Mesenchymal stem cell (in vitro differentiated cells and primary cell): Measurements from ENCODE around the gene MAGT1.
"Not testable (repeated sequence)": the region's sequence is repeated elsewhere in the genome, so short reads cannot be mapped to it uniquely, and the experiment has no call there.

Experiments used
- DNase-seq: peaks from one replicate; pipeline ENCODE4 v3.0.0-alpha.2; 2013
- H2AFZ ChIP-seq: one replicate; pipeline ENCODE4 v1.6.1; 2013; ENCODE audit warnings: low read depth, mild to moderate bottlenecking, control low read depth, inconsistent platforms, low read length, moderate library complexity
- H2AK5ac ChIP-seq: 2 replicates; pipeline ENCODE4 v1.6.1; 2013; ENCODE audit warnings: low read length, moderate library complexity, mild to moderate bottlenecking, inconsistent platforms; ENCODE audit not compliant: severe bottlenecking
- H2BK120ac ChIP-seq: one replicate; pipeline ENCODE4 v1.6.1; 2013; ENCODE audit warnings: low read depth, mild to moderate bottlenecking, inconsistent platforms, low read length, moderate library complexity
- H2BK12ac ChIP-seq, 2 experiments: one replicate each; pipeline ENCODE4 v1.6.1; 2013; ENCODE audit warnings: inconsistent platforms in 2 of 2, low read length in 2 of 2, mild to moderate bottlenecking in 2 of 2, moderate library complexity in 2 of 2, control low read depth in 1 of 2
- H2BK15ac ChIP-seq: one replicate; pipeline ENCODE4 v1.6.1; 2013; ENCODE audit warnings: mild to moderate bottlenecking, low read depth, inconsistent platforms; ENCODE audit not compliant: poor library complexity, severe bottlenecking
- H2BK5ac ChIP-seq: 2 replicates; pipeline ENCODE4 v1.6.1; 2013; ENCODE audit warnings: low read depth, mild to moderate bottlenecking, low read length, control low read depth, inconsistent platforms; ENCODE audit not compliant: poor library complexity, severe bottlenecking
- H3K14ac ChIP-seq, 2 experiments: one replicate each; pipeline ENCODE4 v1.6.1; 2013; ENCODE audit warnings: inconsistent platforms in 2 of 2, low read length in 2 of 2, control low read depth in 1 of 2, mild to moderate bottlenecking in 1 of 2, moderate library complexity in 1 of 2
- H3K18ac ChIP-seq, 2 experiments: one replicate each; pipeline ENCODE4 v1.6.1; 2013; ENCODE audit warnings: inconsistent platforms in 2 of 2, low read length in 2 of 2, control low read depth in 1 of 2, low read depth in 1 of 2, mild to moderate bottlenecking in 1 of 2
- H3K23ac ChIP-seq, 2 experiments: one replicate each; pipeline ENCODE4 v1.6.1; 2013; ENCODE audit warnings: inconsistent platforms in 2 of 2, low read length in 2 of 2, mild to moderate bottlenecking in 2 of 2, moderate library complexity in 2 of 2, control low read depth in 1 of 2
- H3K27ac ChIP-seq: 2 replicates; pipeline ENCODE4 v1.5.1; 2013; ENCODE audit warnings: mild to moderate bottlenecking, moderate library complexity, low read length, control low read depth, inconsistent platforms; ENCODE audit not compliant: poor library complexity, severe bottlenecking
- H3K27me3 ChIP-seq, 2 experiments: 2 replicates each; pipeline versions ENCODE4 v1.6.1 to v1.7.0; 2013; ENCODE audit warnings: low read length in 2 of 2, mild to moderate bottlenecking in 2 of 2, moderate library complexity in 2 of 2, control low read depth in 1 of 2, inconsistent platforms in 1 of 2; ENCODE audit not compliant: control insufficient read depth in 1 of 2, insufficient read depth in 1 of 2
- H3K36me3 ChIP-seq, 2 experiments: 2 replicates each; pipeline versions ENCODE4 v1.6.1 to v1.7.0; 2013; ENCODE audit warnings: low read length in 2 of 2, control low read depth in 1 of 2, inconsistent platforms in 1 of 2, low read depth in 1 of 2, mild to moderate bottlenecking in 1 of 2; ENCODE audit not compliant: insufficient read depth in 2 of 2, control insufficient read depth in 1 of 2
- H3K4ac ChIP-seq, 2 experiments: one replicate each; pipeline ENCODE4 v1.6.1; 2013; ENCODE audit warnings: inconsistent platforms in 2 of 2, low read length in 2 of 2, mild to moderate bottlenecking in 2 of 2, moderate library complexity in 2 of 2, control low read depth in 1 of 2, low read depth in 1 of 2
- H3K4me1 ChIP-seq: 2 replicates; pipeline ENCODE4 v1.6.1; 2013; ENCODE audit warnings: low read depth, low read length, control low read depth; ENCODE audit not compliant: control insufficient read depth, insufficient read depth
- H3K4me2 ChIP-seq: 2 replicates; pipeline ENCODE4 v1.6.1; 2013; ENCODE audit warnings: low read length, mild to moderate bottlenecking, inconsistent platforms; ENCODE audit not compliant: poor library complexity, severe bottlenecking
- H3K4me3 ChIP-seq, 2 experiments: 2 replicates each; pipeline versions ENCODE4 v1.5.1 to v1.7.0; 2013; ENCODE audit warnings: low read length in 2 of 2, mild to moderate bottlenecking in 2 of 2, control low read depth in 1 of 2, low read depth in 1 of 2; ENCODE audit not compliant: insufficient read depth in 1 of 2
- H3K79me1 ChIP-seq: replicated peaks from 2 replicates; pipeline ENCODE4 v1.6.1; 2013; ENCODE audit warnings: mild to moderate bottlenecking, control low read depth, low read length, inconsistent platforms; ENCODE audit not compliant: poor library complexity, severe bottlenecking
- H3K9ac ChIP-seq: 2 replicates; pipeline ENCODE4 v1.7.0; 2013; ENCODE audit warnings: mild to moderate bottlenecking, low read length, moderate library complexity
- H3K9me3 ChIP-seq: 2 replicates; pipeline ENCODE4 v1.7.0; 2013; ENCODE audit warnings: mild to moderate bottlenecking, low read length; ENCODE audit not compliant: control insufficient read depth
- H4K8ac ChIP-seq: one replicate; pipeline ENCODE4 v1.6.1; 2013; ENCODE audit warnings: inconsistent platforms, mild to moderate bottlenecking, low read length, moderate library complexity
- H4K91ac ChIP-seq: one replicate; pipeline ENCODE4 v1.6.1; 2013; ENCODE audit warnings: mild to moderate bottlenecking, low read length, inconsistent platforms
- WGBS: methylation state at CpG from one replicate; pipeline ENCODE4 v1.1.7; 2013; ENCODE audit warnings: mixed read lengths; 5-methylcytosine and 5-hydroxymethylcytosine counted together

Gene MAGT1

DNA sequence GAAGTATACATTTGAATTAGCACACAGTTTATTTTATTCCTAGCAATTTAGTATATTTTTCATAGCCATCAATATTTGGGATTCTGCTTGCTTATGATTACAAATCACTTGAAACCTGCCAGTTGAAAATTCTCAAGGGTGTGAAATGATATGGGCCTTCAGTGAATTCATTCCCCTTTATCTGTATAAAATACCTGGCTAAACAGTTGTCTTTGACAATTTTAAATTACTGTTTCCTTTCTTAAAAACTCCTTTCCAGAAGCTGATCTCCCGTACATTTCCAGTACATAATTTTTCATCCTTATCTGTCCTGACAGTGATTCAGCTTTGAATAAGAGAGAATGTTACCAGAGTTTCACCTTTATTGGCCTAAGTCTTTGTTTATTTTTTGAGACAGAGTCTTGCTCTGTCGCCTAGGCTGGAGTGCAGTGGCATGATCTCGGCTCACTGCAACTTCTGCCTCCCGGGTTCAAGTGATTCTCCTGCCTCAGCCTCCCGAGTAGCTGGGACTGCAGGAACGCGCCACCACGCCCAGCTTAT, 29.2 kb upstream of the MAGT1 start:
- H3K79me1 ChIP-seq = no peaks in the 10 kb centered on the region
- H3K9ac ChIP-seq = no peak overlapping the region
- no peak overlapping the region for H4K91ac ChIP-seq
- H3K18ac ChIP-seq = no peak overlapping the region
- no peak overlapping the region for H2AFZ ChIP-seq
- no peak overlapping the region for H2BK120ac ChIP-seq
- DNase-seq = no peak
- no peaks in the 10 kb centered on the region for H3K27me3 ChIP-seq
- no peak overlapping the region for H2AK5ac ChIP-seq
- no peak overlapping the region for H2BK12ac ChIP-seq
- 94% methylated on average over 6 of the region's 8 CpGs for WGBS
- H4K8ac ChIP-seq = no peak overlapping the region
- H3K9me3 ChIP-seq = no peaks in the 10 kb centered on the region
- no peak overlapping the region for H3K27ac ChIP-seq
- H3K4me3 ChIP-seq = no peak overlapping the region
- no peak overlapping the region for H3K23ac ChIP-seq
- no peak overlapping the region for H3K4ac ChIP-seq
- H2BK5ac ChIP-seq = no peak overlapping the region
- no peaks in the 10 kb centered on the region for H3K36me3 ChIP-seq
- no peaks in the 10 kb centered on the region for H3K4me1 ChIP-seq
- no peak overlapping the region for H3K4me2 ChIP-seq
- H3K14ac ChIP-seq = no peak overlapping the region
- no peak overlapping the region for H2BK15ac ChIP-seq

DNA sequence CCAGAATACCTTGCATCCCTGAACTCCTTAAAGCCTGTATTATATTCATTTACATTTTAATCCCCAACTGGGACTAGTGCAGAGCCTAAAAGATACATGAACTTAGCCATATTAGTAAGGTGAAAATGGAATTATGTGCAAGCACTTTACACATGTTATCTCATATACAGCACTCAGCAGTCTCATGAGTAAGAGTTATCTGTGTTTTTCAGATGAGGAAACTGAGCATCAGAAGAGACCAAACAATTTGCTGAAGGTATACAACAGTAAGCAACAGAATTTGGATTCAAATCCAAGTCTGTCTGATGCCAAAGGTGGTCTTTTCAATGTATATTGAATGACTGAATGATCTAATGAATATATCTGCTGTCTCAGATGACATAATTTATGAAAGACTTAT, 27.6 kb upstream of the MAGT1 start:
- Histone ChIP-seq H3K9ac (no peak overlapping the region), H3K27me3 (no peaks in the 10 kb centered on the region), H2BK120ac (no peak overlapping the region), H3K23ac (no peak overlapping the region), H3K9me3 (no peaks in the 10 kb centered on the region), H3K79me1 (no peaks in the 10 kb centered on the region), H2BK5ac (no peak overlapping the region), H3K18ac (no peak overlapping the region), H3K4ac (no peak overlapping the region), H3K36me3 (no peaks in the 10 kb centered on the region), H2BK12ac (no peak overlapping the region), H4K8ac (no peak overlapping the region), H3K4me2 (no peak overlapping the region), H2AFZ (no peak overlapping the region), H4K91ac (no peak overlapping the region), H2BK15ac (no peak overlapping the region), H3K14ac (no peak overlapping the region), H2AK5ac (no peak overlapping the region), H3K4me1 (no peaks in the 10 kb centered on the region), H3K27ac (no peak overlapping the region), H3K4me3 (no peak overlapping the region)
- DNase-seq = no peak

DNA sequence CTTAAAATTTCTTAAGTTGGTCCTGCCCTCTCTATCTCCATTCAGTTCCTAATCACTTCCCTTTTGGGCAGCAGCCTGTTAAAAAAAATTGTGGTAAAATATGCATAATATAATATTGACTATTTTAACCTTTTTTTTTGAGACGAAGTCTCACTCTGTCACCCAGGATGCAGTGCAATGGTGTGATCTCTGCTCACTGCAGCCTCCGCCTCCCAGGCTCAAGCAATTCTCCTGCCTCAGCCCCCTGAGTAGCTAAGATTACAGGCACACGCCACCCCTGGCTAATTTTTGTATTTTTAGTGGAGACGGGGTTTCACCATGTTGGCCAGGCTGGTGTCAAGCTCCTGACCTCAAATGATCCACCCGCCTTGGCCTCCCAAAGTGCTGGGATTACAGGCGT, 24.1 kb upstream of the MAGT1 start:
- not testable (repeated sequence) for H3K4ac ChIP-seq, DNase-seq, H2AFZ ChIP-seq, H2BK120ac ChIP-seq, H4K91ac ChIP-seq, H2AK5ac ChIP-seq, H2BK5ac ChIP-seq, H3K9ac ChIP-seq, H3K27me3 ChIP-seq, H3K4me3 ChIP-seq, H3K27ac ChIP-seq, H3K4me1 ChIP-seq, H2BK12ac ChIP-seq, H3K18ac ChIP-seq, H3K36me3 ChIP-seq, H3K23ac ChIP-seq, H3K14ac ChIP-seq, H4K8ac ChIP-seq, H3K4me2 ChIP-seq, H2BK15ac ChIP-seq, H3K9me3 ChIP-seq, H3K79me1 ChIP-seq
- 94% methylated on average over 6 of the region's 6 CpGs for WGBS

DNA sequence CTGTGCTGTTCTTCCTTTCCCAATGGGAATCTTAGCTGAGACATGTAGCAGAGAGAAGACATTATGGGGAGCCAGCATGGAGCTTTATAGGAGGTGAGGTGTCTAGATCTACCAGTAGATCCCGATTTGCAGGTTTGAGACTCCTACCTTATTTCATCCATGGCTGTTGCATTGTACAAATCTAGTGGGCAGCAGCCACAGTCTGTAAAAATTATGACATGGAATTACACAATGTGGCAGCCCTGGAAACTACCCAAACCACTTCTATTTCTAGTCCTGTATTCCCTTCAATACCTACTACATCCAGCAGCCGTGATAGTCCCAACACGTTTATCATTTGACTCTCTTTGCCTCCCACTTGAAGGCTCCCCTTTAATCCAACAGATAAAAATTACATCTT, 23.3 kb upstream of the MAGT1 start:
- Histone ChIP-seq H4K8ac (no peak overlapping the region), H3K4me3 (no peak overlapping the region), H3K23ac (no peak overlapping the region), H3K9me3 (no peaks in the 10 kb centered on the region), H3K79me1 (peaks cover 1% of the 10 kb centered on the region), H3K4me2 (no peak overlapping the region), H2BK120ac (no peak overlapping the region), H2BK12ac (no peak overlapping the region), H2AK5ac (no peak overlapping the region), H3K4me1 (no peaks in the 10 kb centered on the region), H2AFZ (no peak overlapping the region), H3K14ac (no peak overlapping the region), H3K27ac (no peak overlapping the region), H2BK5ac (no peak overlapping the region), H3K9ac (no peak overlapping the region), H3K18ac (no peak overlapping the region), H2BK15ac (no peak overlapping the region), H3K4ac (no peak overlapping the region), H3K27me3 (no peaks in the 10 kb centered on the region), H3K36me3 (no peaks in the 10 kb centered on the region), H4K91ac (no peak overlapping the region)
- WGBS = 90% methylated on average over 2 of the region's 3 CpGs
- DNase-seq = no peak
